Measurements from ENCODE around the gene SESN3.

The SESN3 gene

GRCh38 chr11:95147364-95147905 is 83.6 kb downstream of the SESN3 start:
- no peaks in the 10 kb centered on the region for H3K9me3 ChIP-seq (ENCODE audit: insufficient read depth, low read length, severe bottlenecking)
- no peaks in the 10 kb centered on the region for H3K36me3 ChIP-seq (ENCODE audit: insufficient read depth, low read length)
- DNase-seq (no peak), ATAC-seq (ENCODE audit: insufficient read depth, low read depth) (no peak)
- H3K27ac ChIP-seq (ENCODE audit: low read length), result no peak overlapping the region
- no peaks in the 10 kb centered on the region for H4K20me1 ChIP-seq (ENCODE audit: insufficient read depth, low read length)
- TF ChIP-seq CTCF (IDR thresholded peaks at IDR 0.05; ENCODE audit: borderline replicate concordance, extremely low read depth, low read length, poor library complexity, severe bottlenecking) (no peak), EZH2 (IDR thresholded peaks at IDR 0.05; ENCODE audit: borderline replicate concordance, low read depth, low read length, severe bottlenecking) (no peak)
- no peak overlapping the region for H2AFZ ChIP-seq (ENCODE audit: low read depth, low read length)
- H3K9ac ChIP-seq (ENCODE audit: low read depth, low read length), result no peak overlapping the region
- peaks cover 9% of the 10 kb centered on the region; the same call in 1 of the 2 replicates for H3K4me1 ChIP-seq (ENCODE audit: insufficient read depth, low read length)
- H3K4me2 ChIP-seq (ENCODE audit: insufficient read depth, low read length), result no peak overlapping the region
- H3K27me3 ChIP-seq (ENCODE audit: insufficient read depth, low read length, poor library complexity), result peaks cover 10% of the 10 kb centered on the region
- H3K79me2 ChIP-seq (ENCODE audit: insufficient read depth, low read length), result no peaks in the 10 kb centered on the region
- H3K4me3 ChIP-seq (ENCODE audit: low read depth in 1 of 2, low read length in 2 of 2), result no peak overlapping the region

- peaks cover 10% of the 10 kb centered on the region for H3K27me3 ChIP-seq (ENCODE audit: insufficient read depth, low read length, poor library complexity)
- H3K9me3 ChIP-seq (ENCODE audit: insufficient read depth, low read length, severe bottlenecking), result no peaks in the 10 kb centered on the region
- H3K79me2 ChIP-seq (ENCODE audit: insufficient read depth, low read length), result no peaks in the 10 kb centered on the region
- no peak overlapping the region for H3K27ac ChIP-seq (ENCODE audit: low read length)
- H3K4me2 ChIP-seq (ENCODE audit: insufficient read depth, low read length), result no peak overlapping the region
- no peak overlapping the region for H3K9ac ChIP-seq (ENCODE audit: low read depth, low read length)
- no peaks in the 10 kb centered on the region for H3K4me1 ChIP-seq (ENCODE audit: insufficient read depth, low read length)
- ATAC-seq (ENCODE audit: insufficient read depth, low read depth) (no peak), DNase-seq (no peak)
- H3K36me3 ChIP-seq (ENCODE audit: insufficient read depth, low read length), result no peaks in the 10 kb centered on the region
- H3K4me3 ChIP-seq (ENCODE audit: low read depth in 1 of 2, low read length in 2 of 2), result no peak overlapping the region
- H2AFZ ChIP-seq (ENCODE audit: low read depth, low read length), result no peak overlapping the region
- TF ChIP-seq CTCF (IDR thresholded peaks at IDR 0.05; ENCODE audit: borderline replicate concordance, extremely low read depth, low read length, poor library complexity, severe bottlenecking) (no peak), EZH2 (IDR thresholded peaks at IDR 0.05; ENCODE audit: borderline replicate concordance, low read depth, low read length, severe bottlenecking) (no peak)
- no peaks in the 10 kb centered on the region for H4K20me1 ChIP-seq (ENCODE audit: insufficient read depth, low read length)
Measured at GRCh38 chr11:95145430-95146060, 85.5 kb downstream of the SESN3 start.

GRCh38 chr11:95144313-95145235 is 86.4 kb downstream of the SESN3 start:
- no peak for ATAC-seq (ENCODE audit: insufficient read depth, low read depth)
- no peak for DNase-seq
- Histone ChIP-seq H2AFZ (ENCODE audit: low read depth, low read length) (no peak overlapping the region), H3K27ac (ENCODE audit: low read length) (no peak overlapping the region), H3K4me3 (ENCODE audit: low read depth in 1 of 2, low read length in 2 of 2) (no peak overlapping the region), H3K27me3 (ENCODE audit: insufficient read depth, low read length, poor library complexity) (peaks cover 10% of the 10 kb centered on the region), H3K4me1 (ENCODE audit: insufficient read depth, low read length) (no peaks in the 10 kb centered on the region), H3K79me2 (ENCODE audit: insufficient read depth, low read length) (no peaks in the 10 kb centered on the region), H3K36me3 (ENCODE audit: insufficient read depth, low read length) (no peaks in the 10 kb centered on the region), H3K4me2 (ENCODE audit: insufficient read depth, low read length) (no peak overlapping the region), H3K9me3 (ENCODE audit: insufficient read depth, low read length, severe bottlenecking) (no peaks in the 10 kb centered on the region), H4K20me1 (ENCODE audit: insufficient read depth, low read length) (no peaks in the 10 kb centered on the region), H3K9ac (ENCODE audit: low read depth, low read length) (no peak overlapping the region)
- TF ChIP-seq EZH2 (IDR thresholded peaks at IDR 0.05; ENCODE audit: borderline replicate concordance, low read depth, low read length, severe bottlenecking) (no peak), CTCF (IDR thresholded peaks at IDR 0.05; ENCODE audit: borderline replicate concordance, extremely low read depth, low read length, poor library complexity, severe bottlenecking) (no peak)
